HuH-7.5 (cell line): ENCODE measurements around the gene FLII.
"Not testable (repeated sequence)": the region's sequence is repeated elsewhere in the genome, so short reads cannot be mapped to it uniquely, and the experiment has no call there.

ENCODE experiments used
- DNase-seq: peaks from one replicate; pipeline ENCODE4 v3.0.0; 2011; ENCODE audit warnings: low spot score

Gene FLII

DNA sequence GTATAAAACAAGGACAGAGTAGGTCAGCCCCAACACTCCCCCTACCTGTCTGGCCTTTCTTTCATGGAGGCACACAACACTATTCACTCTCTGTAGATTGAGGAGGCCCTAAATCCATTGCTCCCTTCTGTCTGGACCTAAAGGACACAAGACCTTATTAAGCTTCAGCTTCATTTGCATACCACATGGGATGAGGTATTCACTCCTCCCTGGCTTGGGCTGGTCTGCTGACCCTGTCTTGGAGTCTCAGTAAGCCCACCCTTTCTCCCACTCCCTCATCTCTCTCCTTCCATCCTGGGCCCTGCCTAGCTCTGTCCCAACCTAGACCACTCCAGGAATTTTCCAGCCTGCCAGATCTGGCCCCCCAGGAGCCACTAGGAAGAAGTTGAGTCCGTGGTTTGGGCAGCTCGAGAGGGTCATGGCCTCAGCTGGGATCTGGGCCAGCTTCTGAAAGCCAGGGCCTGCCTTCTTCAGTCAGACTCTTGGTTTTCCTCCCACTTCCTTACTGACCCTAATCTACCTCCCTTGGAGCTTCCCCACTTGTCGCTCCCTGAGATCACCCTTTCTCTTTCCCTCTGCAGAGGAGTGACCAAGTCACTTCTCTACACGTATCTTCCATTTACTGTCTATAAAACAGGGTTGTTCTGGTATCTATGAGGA lies 39.7 kb downstream of the FLII start:
- DNase-seq, result no peak

DNA sequence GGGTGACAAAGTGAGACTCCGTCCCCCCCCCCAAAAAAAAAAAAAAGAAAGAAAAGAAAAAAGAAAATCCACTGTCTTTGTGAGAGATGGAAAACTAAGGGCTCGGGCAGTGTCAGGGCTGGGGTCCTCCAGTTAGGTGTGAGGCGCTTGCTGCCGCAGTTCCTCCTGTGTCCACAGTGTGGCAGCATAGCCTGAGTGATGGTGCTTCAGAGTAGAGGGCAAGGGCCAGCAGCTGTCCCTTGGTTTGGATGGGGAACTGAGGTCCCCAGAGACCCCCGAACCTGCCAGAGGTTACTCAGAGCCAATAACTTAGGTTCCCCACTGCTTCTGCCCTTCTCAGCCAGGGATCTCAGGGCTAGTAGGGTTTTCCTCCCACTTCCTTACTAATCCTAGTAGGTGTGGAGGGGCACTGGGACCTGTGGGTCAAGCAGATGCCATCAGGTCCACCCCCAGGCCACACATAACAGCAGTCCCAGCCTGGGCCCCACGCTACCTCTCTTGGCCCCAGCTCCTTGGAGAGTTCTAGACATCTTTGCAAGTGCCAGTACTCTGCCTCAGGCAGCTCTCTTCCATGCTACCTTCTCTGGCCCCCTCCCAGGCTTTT lies 41.0 kb downstream of the FLII start:
- peak; percentile 71 for DNase-seq

DNA sequence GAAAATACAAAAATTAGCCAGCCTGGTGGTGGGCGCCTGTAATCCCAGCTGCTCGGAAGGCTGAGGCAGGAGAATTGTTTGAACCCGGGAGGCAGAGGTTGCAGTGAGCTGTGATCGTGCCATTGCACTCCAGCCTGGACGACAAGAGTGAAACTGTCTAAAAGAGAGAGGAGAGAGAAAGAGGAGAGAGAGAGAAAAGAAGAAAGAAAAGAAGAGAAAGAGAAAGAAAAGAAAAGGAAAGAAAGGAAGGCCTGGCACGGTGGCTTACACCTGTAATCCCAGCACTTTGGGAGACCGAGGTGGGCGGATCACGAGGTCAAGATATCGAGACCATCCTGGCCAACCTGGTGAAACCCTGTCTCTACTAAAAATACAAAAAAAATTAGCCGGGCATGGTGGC lies 41.6 kb downstream of the FLII start:
- not testable (repeated sequence) for DNase-seq

DNA sequence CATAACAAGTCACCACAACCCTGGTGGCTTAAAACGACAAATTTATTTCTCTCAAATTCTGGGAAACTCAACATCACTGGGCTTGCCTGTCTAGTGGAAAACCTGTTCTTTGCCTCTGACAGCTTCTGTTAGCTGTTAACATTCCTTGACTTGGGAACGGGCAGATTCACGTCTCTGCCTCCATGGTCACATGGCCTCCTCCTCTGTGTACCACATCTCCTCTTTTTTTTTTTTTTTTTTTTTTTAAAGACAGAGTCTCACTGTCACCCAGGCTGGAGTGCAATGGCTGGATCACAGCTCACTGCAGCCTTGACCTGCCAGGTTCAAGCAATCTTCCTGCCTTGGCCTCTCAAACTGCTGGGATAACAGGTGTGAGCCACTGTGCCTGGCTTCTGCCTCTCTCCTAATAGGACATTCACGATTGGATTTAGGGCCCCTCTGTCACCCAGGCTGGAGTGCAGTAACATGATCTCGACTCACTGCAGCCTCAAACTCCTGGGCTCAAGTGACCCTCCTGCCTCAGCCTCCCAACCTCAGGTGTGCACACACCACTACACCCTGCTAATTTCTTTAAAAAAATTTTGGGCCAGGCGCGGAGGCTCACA lies 44.8 kb downstream of the FLII start:
- no peak for DNase-seq

DNA sequence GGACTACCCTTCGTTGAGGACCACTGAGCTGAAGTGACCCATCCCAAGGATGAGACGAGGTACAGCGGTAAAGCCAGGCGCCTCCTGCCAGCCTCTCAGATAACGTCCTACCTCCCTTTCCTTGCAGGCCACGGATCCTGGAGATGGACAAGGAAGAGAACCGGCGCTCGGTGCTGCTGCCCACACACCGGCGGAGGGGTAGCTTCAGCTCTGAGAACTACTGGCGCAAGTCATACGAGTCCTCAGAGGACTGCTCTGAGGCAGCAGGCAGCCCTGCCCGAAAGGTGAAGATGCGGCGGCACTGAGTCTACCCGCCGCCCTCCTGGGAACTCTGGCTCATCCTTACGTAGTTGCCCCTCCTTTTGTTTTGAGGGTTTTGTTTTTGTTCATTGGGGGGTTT lies 50.4 kb downstream of the FLII start:
- no peak for DNase-seq

DNA sequence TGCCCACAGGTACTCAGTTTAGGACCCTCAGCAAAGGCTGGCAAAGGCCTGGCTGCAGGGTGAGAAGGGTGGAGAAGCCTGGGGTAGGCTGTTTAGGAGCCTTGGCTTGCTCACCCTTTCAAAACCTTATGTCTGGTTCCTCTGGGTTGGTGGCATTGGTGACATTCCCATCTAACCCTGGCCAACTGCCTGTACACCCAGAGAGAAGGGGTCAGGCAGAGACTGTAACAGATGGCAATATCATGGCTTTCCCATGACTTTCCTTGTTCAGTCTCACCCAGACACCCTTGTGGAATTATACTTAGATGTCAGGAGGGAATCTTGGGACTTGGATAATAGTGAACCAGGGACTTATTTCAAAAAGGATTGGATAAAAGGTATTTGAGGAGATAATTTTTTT lies 51.6 kb downstream of the FLII start:
- no peak for DNase-seq

DNA sequence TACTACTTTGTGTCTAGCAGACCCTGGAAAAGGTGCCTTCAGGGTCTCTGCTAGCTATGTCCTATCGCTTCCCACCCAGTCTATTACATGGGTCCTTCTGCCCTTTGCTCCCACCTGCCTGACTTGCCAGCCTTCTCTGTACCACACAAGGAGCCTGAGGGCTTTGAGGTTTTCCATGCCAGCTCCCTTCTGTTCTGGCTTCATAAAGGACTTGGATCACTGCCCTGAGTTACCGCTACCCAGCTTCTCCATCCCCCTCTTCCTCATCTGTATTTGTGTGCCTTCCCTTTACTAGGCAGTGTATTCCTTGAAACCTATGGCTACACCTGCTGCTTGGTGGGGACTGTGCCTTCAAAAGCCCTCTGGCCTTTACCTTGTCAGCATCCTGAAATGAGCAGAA lies 52.7 kb downstream of the FLII start:
- no peak for DNase-seq

DNA sequence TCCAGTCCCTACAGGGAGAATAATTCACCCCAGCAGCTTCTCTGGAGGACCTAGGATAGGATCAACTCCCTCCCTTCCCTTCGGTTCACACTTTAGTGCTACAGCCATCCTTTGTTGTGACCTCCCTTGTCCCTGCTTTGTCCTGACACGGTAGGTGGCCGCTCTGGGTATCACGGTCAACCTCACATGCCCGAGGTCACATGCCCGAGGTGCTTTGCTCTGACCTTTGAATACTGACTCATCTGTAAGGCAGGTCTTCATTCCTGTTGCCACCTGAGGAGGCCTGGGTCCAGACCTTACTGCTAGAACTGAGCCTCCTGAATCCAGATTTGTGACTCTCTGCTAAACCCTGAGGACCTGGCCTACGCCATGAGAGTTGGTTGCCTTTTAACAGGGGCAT lies 55.2 kb downstream of the FLII start:
- no peak for DNase-seq

DNA sequence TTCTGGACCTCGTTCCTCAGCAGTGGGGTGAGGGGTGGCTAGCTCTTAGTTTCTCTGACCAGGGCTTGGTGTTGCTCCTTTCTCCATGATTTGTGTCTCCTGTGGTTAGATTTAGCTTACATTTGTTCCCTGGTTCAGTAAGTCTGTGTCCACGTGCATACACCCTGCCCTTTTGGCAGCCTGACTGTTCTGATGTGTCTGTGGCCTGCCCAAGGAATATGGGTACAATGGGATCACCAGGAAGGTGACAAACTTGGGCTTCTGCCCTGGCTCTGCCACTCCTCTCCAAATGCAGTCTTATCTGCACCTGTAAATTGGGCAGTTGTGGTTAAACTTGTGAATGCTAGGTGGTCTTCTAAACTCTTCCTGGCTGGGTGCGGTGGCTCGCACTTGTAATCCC lies 57.4 kb downstream of the FLII start:
- DNase-seq, result no peak

DNA sequence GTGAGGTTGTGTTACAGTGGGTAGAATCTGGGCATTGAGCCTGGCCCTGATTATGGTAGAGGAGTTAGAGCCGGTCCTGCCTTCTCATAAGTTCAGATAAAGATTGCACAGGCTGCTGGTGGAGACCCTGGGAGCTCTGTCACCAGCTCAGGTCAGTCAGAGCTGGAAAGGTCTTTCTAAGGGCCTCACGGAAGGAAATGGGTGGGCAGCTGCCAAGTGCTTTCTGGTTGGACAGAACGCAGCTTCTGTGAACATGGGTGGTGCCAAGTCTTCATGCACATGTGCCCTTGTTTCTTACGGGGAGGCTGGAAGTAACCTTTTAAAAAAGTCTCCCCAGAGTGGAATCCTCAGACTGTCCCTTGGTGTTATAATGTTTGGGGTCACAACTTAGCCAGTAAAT lies 60.0 kb downstream of the FLII start:
- no peak for DNase-seq

DNA sequence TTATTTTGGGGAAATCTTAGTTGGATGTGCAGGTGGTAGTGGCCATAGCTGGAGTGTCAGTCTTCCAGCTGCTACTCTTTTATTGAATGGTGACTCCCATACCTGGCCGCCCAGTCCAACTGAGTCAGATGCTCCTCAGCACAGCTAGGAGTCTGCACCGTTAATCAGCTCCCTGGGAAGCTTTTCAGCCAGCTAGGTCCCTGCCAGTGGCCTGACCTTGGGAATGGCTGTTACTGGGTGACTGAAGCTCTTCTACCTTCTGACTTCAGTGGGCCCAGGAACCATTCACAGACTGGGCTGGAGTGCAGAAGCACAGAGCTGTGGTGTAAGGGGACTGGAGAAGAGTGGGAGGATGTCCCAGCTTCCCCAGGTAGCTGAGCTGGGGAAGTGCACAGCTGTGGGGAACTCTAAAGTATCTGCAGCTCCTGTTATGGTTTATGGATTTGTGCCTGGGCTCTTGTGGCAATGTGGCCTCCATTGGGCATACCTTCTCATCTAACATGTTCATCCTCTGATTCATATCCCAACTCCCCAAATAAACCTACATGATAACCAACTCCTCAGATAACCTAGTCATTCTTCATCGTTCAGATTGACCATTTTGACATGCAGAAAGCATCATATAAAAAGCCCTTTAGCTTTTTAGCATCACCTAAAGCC lies 60.9 kb downstream of the FLII start:
- no peak for DNase-seq

DNA sequence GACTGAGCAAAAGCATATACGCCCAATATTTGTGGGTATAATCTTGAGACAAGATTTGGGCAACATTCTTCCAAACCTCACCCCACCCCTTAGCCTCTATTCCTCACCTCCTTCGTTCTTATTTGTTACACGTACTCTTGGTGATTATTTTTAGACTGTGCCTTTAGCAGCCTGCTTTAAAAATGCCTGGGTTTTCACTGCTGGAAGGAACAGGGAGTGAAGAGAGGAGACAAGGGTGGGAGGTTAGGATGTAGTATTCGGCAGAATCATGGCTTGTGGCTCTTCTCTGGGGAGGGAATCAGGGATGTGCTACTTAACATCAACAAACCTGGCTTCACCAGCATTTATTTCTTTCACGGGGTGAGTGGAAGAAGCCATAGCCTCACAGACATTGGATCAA lies 63.3 kb downstream of the FLII start:
- DNase-seq, result no peak
